Right ventricle myocardium superior (tissue), 1 donor: ENCODE data around the gene ZNF560. TPM values are rescaled to one million over a fixed set of nuclear protein-coding genes. Genes with fewer than 3 reads are reported as not detected.
"Not testable (repeated sequence)": the region's sequence is repeated elsewhere in the genome, so short reads cannot be mapped to it uniquely, and the experiment has no call there.

Experiments used
- ATAC-seq: fragments of 200-7000 bp; cut with Tn5 transposase; one replicate; pipeline ENCODE4 v1.9.1; 2020; ENCODE audit warnings: mild to moderate bottlenecking; ENCODE audit not compliant: poor library complexity
- DNase-seq: peaks from one replicate; pipeline ENCODE4 v3.0.0-alpha.2; 2020
- intact Hi-C: fragments of 100-400 bp; cut with DNase I; formaldehyde crosslinking; loops from one replicate; pipeline ENCODE4 v1.11.2; 2022
- long read RNA-seq: library from polyadenylated mRNA; unstranded; transcript quantifications from one replicate; pipeline ENCODE4 v2.0.0, GENCODE V29; 2021
- total RNA-seq: library from RNA; stranded (reverse); fragmentation: NEBNext Ultra II Directional; extraction: Animal tissue kit (Norgen Biotek cat#: 25700); gene quantifications from one replicate; pipeline ENCODE4 v1.2.1, GENCODE V29; 2021
- donor health status: DM: no; HTN: yes; CAD: no; lungs with severe emphysema.

ZNF560 gene
- not detected for total RNA-seq
- long read RNA-seq, result 0 reads

DNA sequence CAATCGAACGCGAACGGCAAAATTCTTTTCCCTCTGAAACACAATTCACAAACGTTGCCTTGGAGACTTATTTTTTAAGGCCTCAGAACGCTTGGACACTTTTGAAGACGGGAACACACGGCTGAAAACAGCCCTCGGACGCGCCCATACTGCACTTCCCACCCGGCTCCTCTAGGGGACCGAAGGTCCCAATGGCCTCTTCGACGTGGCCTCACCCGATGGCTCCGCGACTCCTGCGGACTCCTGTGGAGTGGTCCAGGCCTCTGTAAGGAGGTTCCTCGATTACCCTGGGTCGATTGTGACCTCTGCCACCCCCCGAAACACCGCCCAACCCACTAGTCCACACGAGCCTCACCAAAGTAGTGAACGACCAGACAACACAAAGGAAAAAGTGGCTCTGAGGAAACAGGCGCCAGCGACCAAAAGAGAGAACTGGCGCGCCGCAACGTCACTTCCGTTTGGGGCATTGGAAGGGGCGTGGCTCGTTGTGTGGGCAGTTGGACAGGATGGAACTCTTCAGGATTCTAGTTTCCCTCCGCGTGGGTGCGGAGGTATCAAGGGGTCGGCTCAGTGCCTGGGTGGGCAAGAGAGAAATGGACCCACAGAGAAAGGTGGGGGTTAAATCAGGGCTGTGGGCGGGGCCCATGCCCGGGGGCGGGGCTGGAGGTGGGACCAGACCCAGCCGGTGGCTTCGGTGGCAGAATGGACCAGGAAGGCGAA is at the start of gene ZNF560:
Gene ZNF560 (minus strand): TSS at position 434 of the 720 bp plus-strand sequence. CDS start 23,303 bp downstream, outside the sequence.
- intact Hi-C loops, result no loop called here
- ATAC-seq (no peak), DNase-seq (no peak)

DNA sequence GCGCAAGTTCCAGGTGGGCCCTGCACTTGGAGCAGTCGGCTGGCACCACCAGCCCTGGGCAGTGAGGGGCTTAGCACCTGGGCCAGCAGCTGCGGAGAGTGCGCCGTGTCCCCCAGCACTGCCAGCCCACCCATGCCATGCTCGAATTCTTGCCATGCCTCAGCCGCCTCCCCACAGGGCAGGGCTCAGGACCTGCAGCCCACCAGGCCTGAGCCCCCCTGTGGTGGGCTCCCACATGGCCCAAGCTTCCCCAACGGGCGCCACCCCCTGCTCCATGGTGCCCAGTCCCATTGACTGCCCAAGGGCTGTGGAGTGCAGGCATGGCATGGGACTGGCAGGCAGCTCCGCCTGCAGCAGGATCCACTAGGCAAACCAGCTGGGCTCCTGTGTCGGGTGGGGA is 49.5 kb upstream of the ZNF560 start:
- ATAC-seq (no peak), DNase-seq (no peak)
- intact Hi-C loops, result no loop called here

DNA sequence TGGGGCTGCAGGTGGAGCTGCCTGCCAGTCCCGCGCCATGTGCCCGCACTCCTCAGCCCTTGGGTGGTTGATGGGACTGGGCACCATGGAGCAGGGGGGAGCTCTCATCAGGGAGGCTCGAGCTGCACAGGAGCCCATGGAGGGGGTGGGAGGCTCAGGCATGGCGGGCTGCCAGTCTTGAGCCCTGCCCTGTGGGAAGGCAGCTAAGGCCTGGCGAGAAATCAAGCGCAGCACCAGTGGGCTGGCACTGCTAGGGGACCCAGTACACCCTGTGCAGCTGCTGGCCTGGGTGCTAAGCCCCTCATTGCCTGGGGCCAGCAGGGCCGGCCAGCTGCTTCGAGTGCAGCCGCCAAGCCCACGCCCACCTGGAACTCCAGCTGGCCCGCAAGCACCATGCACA is 42.9 kb upstream of the ZNF560 start:
- intact Hi-C loops, ATAC-seq, DNase-seq: not testable (repeated sequence)

DNA sequence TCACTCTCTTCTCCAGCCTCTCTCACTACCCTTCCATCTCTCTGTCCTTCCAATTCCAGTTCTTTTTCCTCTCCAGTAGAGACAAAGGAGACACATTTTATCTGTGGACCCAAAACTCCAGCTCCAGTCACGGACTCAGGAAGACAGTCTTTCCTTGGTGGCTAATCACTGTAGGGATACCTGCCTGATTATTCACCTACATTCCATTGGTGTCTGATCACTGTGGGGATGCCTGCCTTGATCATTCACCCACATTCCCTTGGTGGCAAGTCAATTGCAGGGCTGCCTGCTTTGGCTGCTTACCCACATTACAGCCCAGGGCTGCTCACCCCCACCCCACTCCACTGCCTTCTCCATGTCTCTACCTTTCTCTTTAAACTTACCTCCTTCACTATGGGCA is 41.5 kb upstream of the ZNF560 start:
- DNase-seq, ATAC-seq, intact Hi-C loops: not testable (repeated sequence)

DNA sequence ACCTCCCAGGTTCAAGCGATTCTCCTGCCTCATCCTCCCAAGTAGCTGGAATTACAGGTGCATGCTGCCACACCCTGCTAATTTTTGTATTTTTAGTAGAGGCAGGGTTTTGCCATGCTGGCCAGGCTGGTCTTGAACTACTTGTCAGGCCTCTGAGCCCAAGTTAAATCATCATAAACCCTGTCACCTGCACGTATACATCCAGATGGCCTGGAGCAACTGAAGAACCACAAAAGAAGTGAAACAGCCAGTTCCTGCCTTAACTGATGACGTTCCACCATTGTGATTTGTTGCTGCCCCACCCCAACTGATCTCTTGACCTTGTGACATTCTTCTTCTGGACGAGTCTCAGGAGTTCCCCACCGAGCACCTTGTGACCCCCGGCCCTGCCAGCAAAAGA is 40.8 kb upstream of the ZNF560 start:
- intact Hi-C loops, ATAC-seq, DNase-seq: not testable (repeated sequence)

GRCh38 chr19:9538183-9539058 is 40.0 kb upstream of the ZNF560 start, which contains the start of gene ZNF426:
TSS of gene ZNF426 (minus strand) at chr19:9538645. CDS start at chr19:9536232, 2,413 bp downstream.
- DNase-seq (peak; percentile 94), ATAC-seq (peak; percentile 99)
- intact Hi-C loops, result no loop called here

- ATAC-seq, result no peak
- no peak for DNase-seq
- intact Hi-C loops, result no loop called here
Observed at GRCh38 chr19:9535934-9536333, 37.5 kb upstream of the ZNF560 start.

GRCh38 chr19:9531933-9532332 is 33.5 kb upstream of the ZNF560 start:
- ATAC-seq (no peak), DNase-seq (no peak)
- intact Hi-C loops, result no loop called here

- intact Hi-C loops, result no loop called here
- DNase-seq (no peak), ATAC-seq (no peak)
Observed at GRCh38 chr19:9528757-9529336, 30.4 kb upstream of the ZNF560 start.

DNA sequence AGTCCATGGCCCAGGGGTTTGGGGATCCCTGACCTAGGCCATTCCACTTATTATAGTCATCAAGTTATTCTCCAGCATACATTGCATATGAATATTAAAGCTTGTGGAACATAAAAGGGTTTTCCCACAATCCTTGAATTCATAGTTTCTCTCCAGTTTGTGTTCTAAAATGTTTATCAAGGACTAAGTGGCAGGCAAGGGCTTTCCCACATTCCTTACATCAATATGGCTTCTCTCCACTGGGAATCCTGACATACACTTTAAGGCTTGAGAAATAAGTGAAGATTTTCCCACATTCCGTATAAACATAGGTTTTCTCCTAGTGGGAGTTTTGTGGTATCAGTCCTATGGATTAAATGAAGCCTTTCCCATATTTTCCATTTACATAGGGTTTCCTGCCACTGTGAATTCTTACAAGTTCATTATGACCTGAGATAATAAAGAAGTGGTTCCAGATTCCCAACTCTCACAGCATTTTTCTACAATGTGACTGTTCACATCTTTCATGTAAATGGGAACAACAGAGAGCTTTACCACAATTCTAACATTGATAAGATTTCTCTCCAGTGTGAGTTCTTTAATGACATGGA is 25.6 kb upstream of the ZNF560 start:
- intact Hi-C loops, result no loop called here
- ATAC-seq (no peak), DNase-seq (no peak)

GRCh38 chr19:9507285-9507684 is 8.9 kb upstream of the ZNF560 start:
- intact Hi-C loops, result no loop called here
- ATAC-seq (no peak), DNase-seq (no peak)

GRCh38 chr19:9500796-9501195 is 2.4 kb upstream of the ZNF560 start:
- intact Hi-C loops, result no loop called here
- DNase-seq, result no peak
- no peak for ATAC-seq

DNA sequence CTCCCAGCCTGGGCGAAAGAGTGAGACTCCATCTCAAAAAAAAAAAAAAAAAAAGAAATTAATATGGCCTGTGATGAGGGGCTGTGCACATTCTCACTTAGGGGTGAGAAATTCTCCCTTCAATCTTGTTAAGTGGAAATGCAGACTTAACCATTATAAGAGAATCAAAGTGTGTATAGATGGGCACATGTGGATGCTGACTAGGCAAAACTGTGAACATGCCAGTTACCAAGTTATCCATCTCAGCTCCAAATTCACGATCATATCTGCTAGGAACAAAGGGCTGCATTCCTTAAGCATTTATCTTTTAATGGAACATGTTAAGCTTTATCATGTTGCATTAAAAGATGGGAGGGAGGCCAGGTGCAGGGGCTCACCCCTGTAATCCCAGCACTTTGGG is 4.3 kb downstream of the ZNF560 start:
- intact Hi-C loops, result no loop called here
- DNase-seq (no peak), ATAC-seq (no peak)

GRCh38 chr19:9487016-9487415 is 11.4 kb downstream of the ZNF560 start:
- no peak for ATAC-seq
- DNase-seq, result no peak
- intact Hi-C loops, result no loop called here

DNA sequence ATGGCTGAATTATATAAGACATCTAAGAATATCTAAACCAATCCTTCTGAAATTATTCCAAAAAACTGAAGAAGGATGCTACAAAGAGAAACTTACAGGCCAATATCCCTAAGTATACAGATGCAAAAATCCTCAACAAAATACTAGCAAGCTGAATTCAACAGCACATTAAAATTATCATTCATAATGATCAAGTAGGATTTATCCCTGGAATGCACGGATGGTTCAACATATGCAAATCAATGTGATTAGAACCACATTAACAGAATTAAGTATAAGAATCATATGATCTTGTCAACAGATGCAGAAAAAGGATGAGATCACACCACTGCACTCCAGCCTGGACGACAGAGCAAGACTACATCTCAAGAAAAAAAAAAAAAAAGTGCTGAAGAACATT is 13.3 kb downstream of the ZNF560 start:
- ATAC-seq (no peak), DNase-seq (no peak)
- intact Hi-C loops, result no loop called here

DNA sequence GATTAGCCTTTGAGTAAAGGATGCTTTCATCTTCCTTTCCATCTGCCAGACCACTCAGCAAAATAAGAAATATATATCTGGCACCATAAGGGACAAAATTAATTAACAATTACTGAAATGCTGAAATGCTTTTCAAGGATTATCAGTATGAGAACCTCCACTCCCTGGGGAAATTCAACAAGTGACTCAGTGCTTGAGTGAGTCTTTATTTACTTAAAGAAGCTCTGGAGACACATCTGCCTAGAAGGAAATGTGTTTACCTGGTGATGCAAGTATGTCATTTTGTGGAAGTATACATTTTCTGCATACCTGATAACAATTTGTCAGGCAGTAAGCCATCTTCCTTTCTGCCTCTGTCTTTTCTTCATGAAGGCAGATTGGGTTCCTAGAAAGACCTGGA is 23.4 kb downstream of the ZNF560 start:
- intact Hi-C loops, result no loop called here
- DNase-seq (no peak), ATAC-seq (no peak)

DNA sequence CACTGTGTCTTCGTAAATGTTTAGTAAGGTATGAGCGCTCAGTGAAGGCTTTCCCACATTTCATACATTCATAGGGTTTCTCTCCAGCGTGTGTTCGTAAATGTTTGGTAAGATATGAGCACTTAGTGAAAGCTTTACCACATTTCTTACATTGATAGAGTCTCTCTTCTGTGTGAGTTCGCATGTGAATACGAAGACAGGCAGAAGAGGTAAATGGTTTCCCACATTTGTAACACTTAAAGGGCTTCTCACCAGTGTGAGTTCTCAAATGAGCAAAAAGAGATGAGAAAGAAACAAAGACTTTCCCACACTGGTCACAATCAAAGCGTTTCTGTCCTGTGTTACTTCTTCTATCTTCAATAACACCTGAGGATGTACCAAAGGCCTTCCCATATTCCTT is 31.3 kb downstream of the ZNF560 start:
- intact Hi-C loops, result no loop called here
- DNase-seq, result no peak
- no peak for ATAC-seq

DNA sequence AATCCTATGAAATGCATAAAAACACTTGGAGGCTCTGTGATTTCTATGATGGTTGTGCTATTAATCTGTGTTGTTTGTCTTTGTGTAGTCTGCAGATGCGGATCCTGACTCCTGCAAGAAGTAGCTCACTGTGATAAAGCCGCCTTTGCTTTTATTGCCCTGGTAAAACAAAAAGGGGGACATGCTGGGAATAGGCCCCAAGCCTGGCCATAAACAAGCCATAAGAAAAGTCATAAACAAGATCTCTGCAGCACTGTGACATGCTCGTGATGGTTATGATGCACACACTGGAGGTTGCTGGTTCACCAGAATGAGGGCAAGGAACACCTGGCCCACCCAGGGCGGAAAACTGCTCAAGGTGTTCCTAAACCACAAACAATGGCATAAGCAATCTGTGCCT is 36.5 kb downstream of the ZNF560 start:
- ATAC-seq (no peak), DNase-seq (no peak)
- intact Hi-C loops, result no loop called here

- DNase-seq (no peak), ATAC-seq (no peak)
- intact Hi-C loops, result no loop called here
Observed at GRCh38 chr19:9456018-9456689, 42.3 kb downstream of the ZNF560 start.
